GM21423 (cell line): ENCODE data around the gene KLK6.

Experiments
- ATAC-seq: cut with Tn5 transposase; IDR thresholded peaks from one replicate; pipeline ENCODE4 v1.9.1; 2021; ENCODE audit warnings: mild to moderate bottlenecking, moderate library complexity; ENCODE audit not compliant: unreplicated experiment

The KLK6 gene

DNA sequence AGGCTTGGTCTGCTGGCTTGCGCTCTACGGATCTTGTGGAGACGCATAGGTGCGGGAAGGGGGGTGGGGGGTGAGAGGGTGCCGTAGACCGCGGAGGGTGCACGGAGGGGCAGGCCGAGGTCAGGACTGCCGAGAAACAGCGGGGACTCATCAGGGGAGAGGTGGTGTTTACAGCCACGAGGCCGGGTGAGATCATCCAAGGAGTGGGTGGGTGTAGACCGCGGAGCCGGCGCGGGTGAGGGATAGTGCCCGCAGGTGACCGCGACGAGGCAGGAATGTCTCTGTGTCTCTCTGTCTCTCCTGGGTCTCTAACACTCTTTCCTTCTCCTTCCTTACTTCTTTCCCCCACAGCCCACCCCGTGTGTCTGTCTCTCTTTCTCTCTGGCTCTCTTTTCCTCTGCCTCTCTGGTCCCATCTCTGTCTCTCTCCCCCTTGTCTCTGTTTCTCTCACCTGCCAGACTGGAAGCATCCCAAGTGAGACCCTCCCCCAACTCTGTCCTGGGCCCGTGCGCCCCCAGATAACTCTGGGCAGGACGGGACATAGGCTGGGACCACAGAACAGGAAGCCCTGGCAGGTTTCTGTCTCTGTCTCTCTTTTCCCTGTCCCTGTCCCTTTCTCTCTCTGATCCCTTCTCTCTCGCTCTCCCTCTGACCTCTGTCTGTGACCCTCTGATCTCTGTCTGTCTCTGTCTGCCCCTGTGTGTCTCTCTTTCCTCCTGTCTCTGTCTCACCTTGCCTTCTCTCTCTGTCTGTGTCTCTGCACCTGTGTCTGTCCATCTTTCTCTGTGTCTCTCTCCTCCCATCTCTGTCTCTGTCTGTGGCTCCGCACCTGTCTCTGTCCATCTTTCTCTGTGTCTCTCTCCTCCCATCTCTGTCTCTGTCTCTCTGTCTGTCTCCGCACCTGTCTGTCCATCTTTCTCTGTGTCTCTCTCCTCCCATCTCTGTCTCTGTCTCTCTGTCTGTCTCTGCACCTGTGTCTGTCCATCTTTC, 56.4 kb downstream of the KLK6 start:
- ATAC-seq, result no peak

DNA sequence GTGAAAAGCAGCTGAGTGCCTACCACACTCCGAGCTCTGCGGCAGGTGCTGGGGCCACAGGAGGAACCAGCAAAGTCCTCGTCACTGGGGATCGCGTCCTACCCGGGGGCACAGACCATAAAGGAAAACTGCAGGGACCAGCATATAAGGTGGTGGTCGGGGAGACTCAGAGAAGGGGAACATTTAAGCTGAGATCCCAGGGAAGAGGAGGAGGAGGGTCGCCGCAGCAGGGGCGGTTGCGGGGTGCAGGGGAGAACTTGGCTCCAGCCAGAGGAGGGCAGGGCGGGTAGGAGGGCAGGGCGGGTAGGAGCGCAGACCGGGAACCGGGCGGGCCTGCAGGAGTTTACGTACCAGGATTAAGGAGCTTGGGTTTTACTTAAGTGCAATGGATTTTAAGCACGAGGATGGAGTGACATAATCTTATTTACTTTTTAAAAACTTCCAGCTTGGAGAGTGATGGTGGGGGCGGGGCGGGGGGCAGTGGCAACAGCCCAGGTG, 57.2 kb downstream of the KLK6 start:
- ATAC-seq, result no peak

DNA sequence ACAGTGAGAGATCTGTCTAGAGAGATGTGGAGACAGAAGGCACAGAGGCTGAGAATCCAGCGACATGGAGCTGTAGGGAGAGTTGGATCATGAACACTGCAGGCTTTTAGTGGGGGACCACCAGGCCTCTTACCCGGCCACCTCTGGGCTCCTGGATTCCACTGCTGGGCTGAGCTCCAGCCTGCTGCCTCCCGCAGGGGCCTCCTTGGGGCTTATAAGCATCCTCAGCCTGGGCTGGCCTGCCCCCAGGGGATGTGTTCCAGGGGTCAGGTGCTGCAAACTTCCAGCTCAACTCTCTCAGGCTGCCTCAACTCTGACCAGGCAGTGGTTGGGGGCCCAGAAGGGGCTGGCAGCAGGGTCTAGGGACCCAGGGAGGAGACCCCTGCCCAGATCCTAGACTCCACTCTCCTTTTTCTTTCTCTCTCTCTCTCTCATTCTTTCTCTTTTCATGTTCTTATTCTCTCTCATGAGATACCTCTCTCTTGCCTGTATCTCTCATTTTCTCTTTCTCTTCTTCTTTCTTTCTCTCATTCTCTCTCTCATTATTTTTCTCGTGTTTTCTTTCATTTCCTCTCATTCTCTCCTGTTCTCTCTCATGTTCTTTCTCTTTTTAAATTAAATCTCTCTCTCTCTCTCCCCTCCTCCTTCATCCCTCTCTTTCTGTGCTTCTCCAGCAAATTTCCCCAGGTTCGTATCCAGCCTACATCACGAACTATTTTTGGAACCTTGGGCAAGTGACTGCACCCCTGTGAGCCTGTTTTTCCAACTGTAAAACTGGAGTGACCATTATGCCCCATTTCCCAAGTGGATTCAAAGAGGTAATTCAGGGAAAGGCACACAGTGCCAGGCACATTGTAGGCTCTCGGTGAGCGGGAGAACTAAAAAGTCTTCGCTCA, 57.9 kb downstream of the KLK6 start, which contains the start of gene KLK4:
KLK4 (minus strand) TSS at position 190 of the 896 bp plus-strand sequence. CDS start 657 bp downstream, outside the sequence.
- ATAC-seq, result no peak

DNA sequence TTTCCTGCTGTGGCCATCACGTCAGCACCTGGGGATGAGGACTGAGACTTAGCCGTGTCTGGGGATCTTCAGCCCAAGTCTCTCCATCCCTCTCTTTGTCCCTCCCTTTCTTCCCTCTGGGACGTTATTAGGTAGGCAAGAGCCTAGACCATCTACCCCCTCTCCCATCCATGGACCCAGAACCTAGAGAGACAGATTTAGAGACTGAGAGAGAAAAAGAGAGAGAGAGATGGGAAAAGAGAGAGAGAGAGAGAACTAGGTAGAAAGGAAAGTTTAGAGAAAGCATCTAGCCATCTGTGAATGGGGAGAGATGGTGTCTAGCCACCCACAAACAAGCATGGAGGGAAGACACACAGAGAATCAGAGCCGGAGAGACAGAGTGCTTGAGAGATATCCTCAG, 58.7 kb downstream of the KLK6 start:
- no peak for ATAC-seq

DNA sequence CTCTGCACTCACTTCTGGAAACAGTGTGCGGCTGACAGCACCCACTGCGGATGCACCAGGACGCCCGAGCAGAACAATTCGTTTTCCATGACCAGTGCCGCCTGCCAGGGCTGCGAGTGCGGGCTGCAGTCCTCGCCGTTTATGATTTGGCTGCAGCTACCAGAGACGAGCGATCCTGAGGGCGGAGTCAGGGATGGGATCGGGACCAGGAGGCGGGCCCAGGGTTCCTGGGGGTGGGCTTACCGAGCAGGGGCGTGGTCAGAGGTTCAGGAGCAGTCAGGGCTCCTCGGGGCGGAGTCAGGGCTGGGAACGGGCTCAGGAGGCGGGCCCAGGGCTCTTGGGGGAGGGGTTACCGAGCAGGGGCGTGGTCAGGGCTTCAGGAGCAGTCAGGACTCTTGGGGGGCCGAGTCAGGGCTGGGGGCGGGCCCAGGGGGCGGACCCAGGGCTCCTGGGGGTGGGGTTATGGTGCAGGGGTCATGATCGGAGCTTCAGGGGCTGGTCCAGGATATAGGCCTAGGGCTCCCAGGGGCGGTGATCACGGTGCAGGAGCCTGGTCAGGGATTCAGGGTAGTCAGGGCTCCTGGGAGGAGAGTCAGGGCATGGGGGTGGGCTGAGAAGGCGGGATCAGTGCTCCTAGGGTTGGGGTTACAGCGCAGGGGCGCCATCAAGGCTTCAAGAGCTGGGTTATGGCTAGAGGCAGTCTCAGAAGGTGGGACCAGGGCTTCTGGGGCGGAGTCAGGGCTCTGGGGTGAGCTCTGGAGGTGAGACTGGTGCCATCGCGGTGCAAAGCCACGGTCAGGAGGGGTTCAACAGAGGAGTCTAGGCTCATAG, 59.9 kb downstream of the KLK6 start:
- no peak for ATAC-seq
